Thyroid gland (tissue), 4 donors: ENCODE measurements around the gene NFIB.

ENCODE experiments used
- CTCF ChIP-seq, 6 experiments: fragments of 200-600 bp in 3 of 6; fragments of 450-650 bp in 3 of 6; sonication (generic) in 3 of 6; IDR thresholded peaks; one replicate each; pipeline ENCODE4 v1.5.1; 2016 to 2019; ENCODE audit warnings: antibody characterized with exemption in 6 of 6, mild to moderate bottlenecking in 2 of 6, inconsistent platforms in 1 of 6, moderate library complexity in 1 of 6
- POLR2A ChIP-seq, 2 donors: fragments of 450-650 bp; IDR thresholded peaks; one replicate each; pipeline ENCODE4 v1.6.1; 2017; ENCODE audit warnings: antibody characterized with exemption in 2 of 2, mild to moderate bottlenecking in 2 of 2, moderate library complexity in 1 of 2

- no peak for TF ChIP-seq POLR2A (IDR thresholded peaks at IDR 0.05)
- TF ChIP-seq CTCF (IDR thresholded peaks at IDR 0.05), result no peak
Observed at GRCh38 chr9:14083366-14083765, 230.6 kb downstream of the NFIB start.
